ENCODE data around the gene FGGY.

- no peak for TF ChIP-seq CTCF (IDR thresholded peaks at IDR 0.05; ENCODE audit: low read depth, low read length)
- TF ChIP-seq POLR2A (IDR thresholded peaks at IDR 0.05; ENCODE audit: extremely low read depth, insufficient read length) = no peak
- no peak for TF ChIP-seq MAX (IDR thresholded peaks at IDR 0.05; ENCODE audit: low read depth, low read length)
Measured at GRCh38 chr1:59561796-59562195, 264.9 kb downstream of the FGGY start.
